ENCODE measurements around the gene SERPINB5. TPM values are rescaled to one million over a fixed set of nuclear protein-coding genes. Genes with fewer than 3 reads are reported as not detected.

Gene SERPINB5
- total RNA-seq, 2 donors from 2014 or later, result not detected

- ATAC-seq (no peak), DNase-seq (ENCODE audit: low spot score) (no peak)
- H3K4me3 Mint-ChIP-seq, result no peak overlapping the region
- no peaks in the 10 kb centered on the region for H3K9me3 Mint-ChIP-seq
- peaks cover 16 to 22% of the 10 kb centered on the region in 2 donors for H3K27me3 Mint-ChIP-seq
- no peak overlapping the region for H3K27ac Mint-ChIP-seq
- no peaks in the 10 kb centered on the region for H3K4me1 Mint-ChIP-seq (ENCODE audit: low read depth in 2 of 2)
- H3K36me3 Mint-ChIP-seq, result no peaks in the 10 kb centered on the region
Observed at GRCh38 chr18:63552581-63552980, 75.8 kb downstream of the SERPINB5 start.

- ATAC-seq, result no peak
- Mint-ChIP-seq H3K4me1 (ENCODE audit: low read depth in 2 of 2) (no peaks in the 10 kb centered on the region), H3K27me3 (peaks cover 15 to 17% of the 10 kb centered on the region in 2 donors), H3K9me3 (no peaks in the 10 kb centered on the region), H3K27ac (no peak overlapping the region), H3K4me3 (no peak overlapping the region), H3K36me3 (no peaks in the 10 kb centered on the region)
- DNase-seq (ENCODE audit: low spot score), result no peak
Observed at GRCh38 chr18:63553081-63553480, 76.3 kb downstream of the SERPINB5 start.

Other genes with a start within 250 kb of the SERPINB5 start
- 10 to 100 TPM; 61.7 to 84.7 TPM for gene BCL2, start 157.2 kb upstream of the SERPINB5 start, total RNA-seq
- gene KDSR, start 109.8 kb upstream of the SERPINB5 start, total RNA-seq, result 10 to 100 TPM; 21.4 to 38.5 TPM
- gene VPS4B, start 54.5 kb upstream of the SERPINB5 start, total RNA-seq, result 10 to 100 TPM; 66.7 to 86.5 TPM
- gene SERPINB12, start 65.4 kb downstream of the SERPINB5 start, total RNA-seq, result not detected
- not detected for gene SERPINB13, start 110.4 kb downstream of the SERPINB5 start, total RNA-seq
- gene SERPINB4, start 167.3 kb downstream of the SERPINB5 start, total RNA-seq, result not detected
- not detected for gene SERPINB3, start 184.9 kb downstream of the SERPINB5 start, total RNA-seq
- not detected for gene SERPINB11, start 226.0 kb downstream of the SERPINB5 start, total RNA-seq